ENCODE results near the gene SEPTIN5.

GRCh38 chr22:19710020-19710768, 4.1 kb upstream of the SEPTIN5 start:
- TF ChIP-seq POLR2A (IDR thresholded peaks at IDR 0.05), result no peak
- no peak for TF ChIP-seq CTCF (IDR thresholded peaks at IDR 0.05)
